Activated CD4-positive, alpha-beta T cell treated with anti-CD3 and anti-CD28 coated beads, Interleukin-2, amount 50 U/mL, for 16 hours (primary cell): ENCODE measurements around the gene PIAS4.

Source experiments
- DNase-seq: peaks from one replicate; pipeline ENCODE4 v3.0.0-alpha.2; 2020

Gene PIAS4

DNA sequence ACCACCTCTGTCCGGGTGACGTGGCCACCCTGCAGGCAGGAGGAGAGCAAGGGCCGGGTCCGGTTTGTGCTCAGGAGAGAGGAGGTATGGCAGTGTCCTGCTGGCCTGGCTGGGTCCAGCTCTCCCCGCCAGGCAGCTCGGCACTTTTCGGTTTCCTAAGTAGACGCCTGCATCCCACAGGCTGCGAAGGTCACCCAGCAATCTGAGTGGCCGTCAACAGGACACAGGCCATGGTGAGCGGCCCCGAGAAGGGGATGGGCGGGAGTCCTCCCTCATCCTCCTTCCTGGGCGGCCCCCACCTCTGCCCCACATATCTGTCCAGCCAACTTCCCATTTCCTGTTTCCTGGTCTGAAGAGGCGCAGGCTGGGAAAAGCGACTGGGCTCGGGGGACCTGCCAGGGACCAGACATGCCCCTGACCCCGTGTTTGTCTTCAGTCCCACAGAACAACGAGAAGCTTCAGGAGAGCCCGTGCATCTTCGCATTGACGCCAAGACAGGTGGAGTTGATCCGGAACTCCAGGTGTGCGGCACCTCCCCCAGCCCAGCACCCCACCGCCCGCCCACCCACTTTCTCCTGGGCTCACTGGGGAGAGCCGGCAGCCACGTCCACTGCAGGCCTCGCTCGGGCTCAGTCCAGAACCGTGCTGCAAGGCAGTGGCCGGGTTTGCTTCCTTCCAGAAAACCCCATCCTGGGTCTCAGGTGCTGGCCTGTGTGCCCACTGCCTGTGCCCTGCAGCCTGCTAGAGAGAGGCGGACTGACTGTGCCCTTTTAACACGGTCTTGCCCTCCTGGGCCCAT lies 16.3 kb downstream of the PIAS4 start:
- no peak for DNase-seq

DNA sequence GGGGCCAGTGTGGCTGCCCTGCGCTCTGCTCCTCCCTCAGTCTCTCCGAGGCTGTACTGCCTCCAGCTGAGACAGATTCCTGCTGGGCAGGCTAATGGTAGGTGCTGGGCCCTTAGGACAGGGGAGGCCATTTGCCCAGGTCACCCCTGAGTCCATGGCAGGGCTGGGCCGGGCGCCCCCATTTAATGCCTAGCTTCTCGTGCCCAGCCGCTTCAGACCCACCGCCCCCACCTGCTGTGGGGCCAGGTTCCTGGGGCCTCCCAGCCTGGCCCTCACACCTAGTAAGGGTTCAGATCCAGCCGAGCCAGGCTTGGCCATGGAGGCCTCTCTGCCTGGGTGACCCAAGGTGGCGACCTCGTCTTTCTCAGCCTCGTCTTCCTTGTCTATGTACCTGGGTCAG lies 17.8 kb downstream of the PIAS4 start:
- DNase-seq = no peak

DNA sequence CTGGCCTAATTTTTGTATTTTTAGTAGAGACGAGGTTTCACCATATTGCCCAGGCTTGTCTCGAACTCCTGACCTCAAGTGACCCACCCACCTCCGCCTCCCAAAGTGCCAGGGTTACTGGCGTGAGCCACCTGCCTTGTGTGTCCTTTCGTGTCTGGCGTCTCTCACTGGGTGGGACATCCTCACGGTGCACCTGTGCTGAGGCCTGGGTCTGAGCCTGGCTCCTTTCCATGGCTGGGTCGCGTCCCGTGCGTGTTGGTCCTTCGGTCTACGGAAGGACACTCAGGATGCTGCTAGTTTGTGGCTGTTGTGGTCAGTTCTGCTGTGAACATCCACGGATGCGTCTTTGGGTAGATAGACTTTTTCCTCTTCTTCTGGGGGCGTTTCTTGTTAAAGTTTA lies 19.6 kb downstream of the PIAS4 start:
- no peak for DNase-seq

DNA sequence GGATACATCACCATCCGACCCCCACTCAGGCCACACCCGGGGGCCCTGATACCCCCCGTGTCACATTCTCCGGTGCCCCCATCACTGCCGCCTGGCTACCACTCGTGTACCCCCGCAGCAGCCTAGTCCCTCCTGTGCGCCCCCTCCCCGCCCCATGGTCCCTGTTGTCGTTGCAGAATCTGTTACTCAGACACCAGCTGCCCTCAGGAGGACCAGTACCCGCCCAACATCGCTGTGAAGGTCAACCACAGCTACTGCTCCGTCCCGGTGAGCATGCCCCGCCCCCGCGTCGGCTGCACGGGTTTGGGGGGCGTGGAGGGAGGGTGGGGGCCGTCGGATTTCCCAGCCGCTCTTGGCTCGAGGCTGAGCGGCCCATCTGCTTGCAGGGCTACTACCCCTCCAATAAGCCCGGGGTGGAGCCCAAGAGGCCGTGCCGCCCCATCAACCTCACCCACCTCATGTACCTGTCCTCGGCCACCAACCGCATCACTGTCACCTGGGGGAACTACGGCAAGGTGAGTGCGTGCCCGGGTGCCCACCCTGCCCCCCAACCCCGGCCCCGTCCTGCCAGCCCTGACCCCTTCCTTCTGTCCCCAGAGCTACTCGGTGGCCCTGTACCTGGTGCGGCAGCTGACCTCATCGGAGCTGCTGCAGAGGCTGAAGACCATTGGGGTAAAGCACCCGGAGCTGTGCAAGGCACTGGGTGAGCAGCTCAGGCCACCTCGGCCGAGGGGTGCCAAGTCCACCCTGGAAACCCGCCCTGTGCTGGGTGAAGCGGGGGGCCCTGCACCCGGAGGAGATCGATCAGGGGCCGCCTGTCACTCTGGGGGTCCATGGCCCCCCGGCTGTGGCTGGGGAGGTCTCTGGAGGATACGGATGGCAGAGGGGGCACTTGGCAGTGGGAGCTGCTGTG lies 21.1 kb downstream of the PIAS4 start:
- no peak for DNase-seq

GRCh38 chr19:4029247-4029614 lies 21.7 kb downstream of the PIAS4 start:
- DNase-seq = no peak

DNA sequence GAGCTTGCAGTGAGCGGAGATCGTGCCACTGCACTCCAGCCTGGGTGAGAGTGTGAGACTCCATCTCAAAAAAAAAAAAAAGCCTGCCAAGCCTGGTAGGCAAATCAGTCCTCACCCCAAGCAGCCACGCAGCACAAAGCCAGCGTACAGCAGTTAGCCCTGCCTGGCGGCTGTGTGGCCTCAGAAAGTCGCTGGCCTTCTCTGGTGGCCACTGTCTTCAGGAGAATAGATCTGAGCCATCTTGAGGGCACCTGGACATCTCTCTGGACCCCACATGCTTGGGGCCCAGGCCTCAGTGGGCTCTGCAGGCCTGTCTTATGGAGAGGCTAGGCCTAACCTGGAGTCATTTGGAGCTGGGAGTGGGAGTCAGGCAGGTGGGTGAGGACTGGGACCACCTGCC lies 23.0 kb downstream of the PIAS4 start:
- no peak for DNase-seq

DNA sequence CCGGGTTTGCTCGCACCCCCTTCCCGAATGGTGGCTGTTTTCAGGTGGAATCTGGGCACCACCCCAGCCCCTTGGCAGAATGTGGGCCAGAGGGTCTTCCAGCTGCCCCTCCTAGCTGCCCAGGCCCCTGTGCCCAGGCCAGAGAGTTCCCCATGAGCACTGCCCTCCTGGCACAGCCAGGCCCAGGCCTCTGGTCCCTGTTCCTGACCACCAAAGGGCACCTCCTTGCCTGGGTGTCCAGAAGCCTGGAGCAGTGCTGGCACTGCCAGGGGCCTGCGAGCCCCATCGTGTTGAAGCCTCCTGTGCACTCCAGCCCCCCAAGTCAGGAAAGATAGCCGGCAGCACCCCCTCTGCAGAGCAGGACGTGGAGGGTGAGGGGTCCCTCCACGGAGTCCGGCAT lies 23.4 kb downstream of the PIAS4 start:
- DNase-seq = no peak

DNA sequence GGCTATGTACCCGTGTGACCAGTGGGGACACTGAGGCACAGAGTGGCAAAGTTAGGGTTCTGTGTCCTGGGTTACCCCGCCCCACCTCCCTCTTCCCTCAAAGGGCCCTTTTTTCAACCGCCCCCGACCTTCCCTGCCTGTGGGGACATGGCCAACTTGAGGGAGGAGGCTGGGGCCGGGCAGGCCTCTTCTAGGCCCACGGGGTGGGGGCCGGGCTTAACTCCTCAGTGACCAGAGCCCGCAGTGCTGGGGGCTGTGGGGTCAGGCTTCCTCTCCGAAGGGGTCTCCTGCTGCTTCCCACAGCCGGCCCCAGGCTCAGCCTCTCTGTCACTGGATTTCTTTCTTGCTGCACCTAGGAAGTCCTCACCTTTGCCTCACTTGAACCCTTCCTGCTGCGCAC lies 23.9 kb downstream of the PIAS4 start:
- no peak for DNase-seq

GRCh38 chr19:4032436-4032835 lies 24.9 kb downstream of the PIAS4 start:
- no peak for DNase-seq

DNA sequence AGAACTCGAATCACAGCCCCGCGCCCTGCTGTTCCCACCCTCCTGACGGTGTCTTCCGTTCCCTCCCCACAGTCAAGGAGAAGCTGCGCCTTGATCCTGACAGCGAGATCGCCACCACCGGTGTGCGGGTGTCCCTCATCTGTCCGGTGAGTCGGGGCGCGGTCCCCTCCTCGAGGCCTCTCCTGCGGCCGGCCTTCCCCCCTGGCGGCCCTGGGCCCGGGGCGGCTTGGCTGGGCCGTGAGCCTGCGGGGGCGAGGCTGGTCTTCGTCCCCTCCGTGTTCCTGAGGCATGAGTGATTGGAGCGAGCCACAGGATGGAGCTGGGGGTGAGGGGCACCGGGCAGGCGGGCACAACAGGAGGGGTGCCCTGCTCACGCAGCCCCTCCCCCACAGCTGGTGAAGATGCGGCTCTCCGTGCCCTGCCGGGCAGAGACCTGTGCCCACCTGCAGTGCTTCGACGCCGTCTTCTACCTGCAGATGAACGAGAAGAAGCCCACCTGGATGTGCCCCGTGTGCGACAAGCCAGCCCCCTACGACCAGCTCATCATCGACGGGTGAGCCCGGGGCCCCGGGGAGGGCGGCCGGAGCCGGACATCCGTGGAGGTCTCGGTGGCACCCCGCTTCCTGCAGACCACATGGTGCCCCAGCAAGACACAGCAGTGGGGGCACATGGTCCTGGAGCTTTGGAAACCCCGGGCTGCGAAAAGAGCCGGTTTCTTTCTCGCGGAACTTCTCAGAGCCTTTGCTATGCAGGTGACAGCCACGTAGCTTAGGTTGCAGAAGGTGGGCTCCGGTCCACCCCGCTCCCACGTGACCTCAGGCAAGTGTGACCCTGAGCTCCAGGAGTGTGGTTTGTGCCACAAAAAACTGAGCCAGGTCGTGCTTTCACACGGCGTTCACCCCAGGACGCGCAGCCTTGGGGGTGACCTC lies 25.8 kb downstream of the PIAS4 start:
- no peak for DNase-seq

DNA sequence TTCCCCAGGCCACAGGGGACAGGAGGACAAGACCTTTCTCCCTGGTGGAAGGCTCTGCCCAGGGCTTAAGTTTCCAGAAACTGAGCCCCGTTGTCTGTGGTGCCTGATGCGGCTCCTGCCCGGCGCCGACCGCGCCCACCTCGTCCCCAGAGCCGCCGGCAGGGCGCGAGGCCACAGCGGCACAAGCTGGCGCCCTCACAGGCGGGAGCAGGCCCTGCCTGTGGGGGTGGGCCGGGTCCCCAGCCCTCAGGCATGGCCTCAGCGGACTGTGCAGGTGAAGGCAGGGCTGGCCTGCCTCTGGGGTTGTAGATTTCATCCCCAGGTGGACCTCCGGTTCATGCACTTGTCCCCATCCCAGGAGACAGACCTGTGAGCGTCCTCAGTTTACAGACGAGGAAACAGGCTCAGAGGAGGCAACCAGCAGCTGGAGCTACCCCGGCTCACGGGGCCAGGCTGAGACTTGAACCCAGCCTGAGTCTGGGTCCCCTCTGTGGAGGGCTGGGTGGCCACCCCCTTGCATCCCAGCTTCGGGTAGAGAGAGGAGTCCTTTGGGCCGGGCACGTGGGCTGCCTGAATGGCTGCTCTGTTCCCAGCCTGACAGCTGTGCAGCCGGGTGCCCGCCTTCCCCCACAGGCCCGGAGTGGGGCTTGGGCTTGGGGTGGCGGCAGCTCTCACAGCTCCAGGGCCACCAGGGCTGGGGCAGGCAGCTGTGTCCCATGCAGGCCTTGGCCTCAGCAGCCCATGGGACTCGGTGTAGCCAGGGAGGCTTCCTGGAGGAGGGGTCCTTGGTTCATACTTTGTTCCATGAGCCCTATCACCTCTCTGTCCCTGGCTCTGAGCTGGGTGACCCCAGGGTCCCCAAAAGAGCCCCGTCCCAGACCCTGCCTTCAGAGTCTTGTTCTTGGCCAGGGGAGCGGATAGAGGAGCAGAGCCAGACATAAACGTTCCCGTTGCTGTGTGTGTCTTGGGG lies 26.8 kb downstream of the PIAS4 start:
- no peak for DNase-seq

DNA sequence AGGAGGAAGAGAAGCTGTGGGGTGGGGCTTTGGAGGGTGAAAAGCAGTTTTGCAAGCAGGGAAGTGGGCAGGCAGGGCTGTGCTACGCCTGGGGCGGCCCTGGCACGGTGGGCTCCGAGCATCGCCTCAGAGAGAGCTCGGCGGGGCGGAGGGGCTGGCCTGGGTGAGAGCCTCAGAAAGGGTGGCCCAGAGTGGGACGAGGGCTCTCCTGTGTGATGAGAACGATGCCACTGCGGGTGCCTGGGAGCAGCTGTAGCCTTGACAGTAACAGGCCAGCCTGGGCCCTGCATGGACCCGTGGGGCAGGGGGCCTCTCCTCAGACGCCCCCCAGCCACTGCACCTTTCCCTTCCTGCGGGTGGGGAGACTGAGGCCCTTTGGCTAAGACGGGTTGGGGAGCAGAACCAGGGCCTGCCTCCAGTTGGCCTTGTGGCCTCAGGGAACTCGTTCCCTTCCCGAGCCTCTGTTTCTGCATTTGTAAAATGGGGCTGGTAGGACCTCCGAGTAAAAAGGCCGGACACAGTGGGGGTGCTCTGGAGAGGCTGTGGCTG lies 27.6 kb downstream of the PIAS4 start:
- DNase-seq = no peak

DNA sequence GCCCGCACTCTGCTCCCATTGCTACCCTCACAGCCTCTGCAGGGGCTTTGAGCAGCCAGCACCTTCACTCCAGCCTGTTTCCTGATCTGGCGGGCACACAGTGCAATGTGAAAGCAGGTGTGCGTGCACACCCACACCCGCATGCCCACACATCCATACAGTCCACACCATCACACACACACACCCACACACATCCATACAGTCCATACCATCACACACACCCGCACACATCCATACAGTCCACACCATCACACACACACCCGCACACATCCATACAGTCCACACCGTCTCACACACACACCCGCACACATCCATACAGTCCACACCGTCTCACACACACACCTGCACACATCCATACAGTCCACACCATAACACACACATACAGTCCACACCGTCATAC lies 28.0 kb downstream of the PIAS4 start:
- DNase-seq = no peak

- no peak for DNase-seq
These were observed 29.2 kb downstream of the PIAS4 start for GRCh38 chr19:4036576-4037300.

DNA sequence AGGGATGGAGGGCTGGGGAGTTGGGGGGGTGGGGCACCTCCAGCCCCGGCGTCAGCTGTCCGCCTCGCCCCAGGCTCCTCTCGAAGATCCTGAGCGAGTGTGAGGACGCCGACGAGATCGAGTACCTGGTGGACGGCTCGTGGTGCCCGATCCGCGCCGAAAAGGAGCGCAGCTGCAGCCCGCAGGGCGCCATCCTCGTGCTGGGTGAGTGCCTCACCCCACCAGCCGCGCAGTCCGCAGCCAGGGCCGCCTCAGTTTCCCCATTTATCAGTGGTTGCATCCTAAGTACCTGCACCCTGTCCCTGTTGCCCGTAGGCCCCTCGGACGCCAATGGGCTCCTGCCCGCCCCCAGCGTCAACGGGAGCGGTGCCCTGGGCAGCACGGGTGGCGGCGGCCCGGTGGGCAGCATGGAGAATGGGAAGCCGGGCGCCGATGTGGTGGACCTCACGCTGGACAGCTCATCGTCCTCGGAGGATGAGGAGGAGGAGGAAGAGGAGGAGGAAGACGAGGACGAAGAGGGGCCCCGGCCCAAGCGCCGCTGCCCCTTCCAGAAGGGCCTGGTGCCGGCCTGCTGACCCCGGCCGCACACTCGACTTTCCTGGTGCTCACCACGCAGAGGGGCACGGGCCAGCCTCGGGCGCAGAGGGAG lies 29.9 kb downstream of the PIAS4 start:
- no peak for DNase-seq

GRCh38 chr19:4038057-4038456 lies 30.5 kb downstream of the PIAS4 start:
- DNase-seq = no peak

GRCh38 chr19:4038661-4039423 lies 31.3 kb downstream of the PIAS4 start:
- DNase-seq = no peak

DNA sequence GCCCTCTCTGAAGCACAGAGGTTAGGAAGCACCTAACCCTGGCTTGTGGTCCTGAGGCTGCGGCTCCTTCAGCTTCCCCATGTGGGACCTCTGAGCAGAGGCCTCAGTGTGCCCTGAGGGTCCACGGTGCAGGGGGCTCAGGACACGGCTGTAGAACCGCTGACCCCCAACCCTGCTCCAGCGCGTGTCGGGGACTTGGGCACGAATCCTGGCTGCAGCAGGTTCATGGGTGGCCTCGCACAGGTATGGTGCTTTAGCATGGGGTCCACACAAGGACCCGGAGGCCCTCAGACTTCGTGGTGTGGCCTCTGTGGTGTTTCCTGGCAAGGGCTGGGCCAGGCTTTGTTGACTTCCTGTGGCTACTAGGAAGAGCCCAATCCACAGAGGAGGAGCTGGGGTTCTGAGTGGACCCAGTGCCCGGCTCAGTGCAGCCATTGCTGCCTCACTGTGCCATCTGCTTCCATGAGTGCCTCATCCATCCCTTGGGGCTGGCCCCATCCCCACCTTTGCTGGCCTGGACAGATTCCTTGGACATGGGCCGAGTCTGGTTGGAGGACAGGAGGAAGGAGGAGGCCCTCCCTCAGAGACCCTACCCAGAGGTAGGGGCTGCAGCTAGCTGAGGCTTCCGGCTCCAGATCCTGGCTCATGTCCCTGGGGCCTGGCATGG lies 34.7 kb downstream of the PIAS4 start:
- no peak for DNase-seq

DNA sequence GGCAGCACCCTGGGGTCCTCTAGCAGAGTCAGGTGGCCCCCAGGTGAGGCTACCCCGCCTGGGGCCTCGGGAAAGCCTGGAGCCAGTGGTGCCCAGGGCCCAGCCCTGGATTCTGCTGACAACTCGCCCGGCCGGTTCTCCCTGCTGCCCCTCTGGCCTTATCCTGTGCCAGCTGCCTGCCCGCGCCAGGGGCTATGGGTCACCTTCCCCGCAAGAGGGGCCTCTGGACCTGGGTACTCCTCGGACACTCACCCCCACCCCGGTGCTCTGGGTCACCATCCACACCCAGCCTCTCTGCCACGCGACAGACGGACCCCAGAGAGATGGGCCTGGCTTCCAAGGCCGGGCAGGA lies 35.2 kb downstream of the PIAS4 start:
- no peak for DNase-seq
